Caco-2 (cell line): Measurements from ENCODE around the gene PPP2R3B. TPM values are rescaled to one million over a fixed set of nuclear protein-coding genes. Genes with fewer than 3 reads are reported as not detected.
"Not testable (repeated sequence)": the region's sequence is repeated elsewhere in the genome, so short reads cannot be mapped to it uniquely, and the experiment has no call there.

Experiments
- BruUV-seq: library from RNA; stranded (reverse); fragments of 400-500 nt; replicated peaks from 2 replicates; lab custom pipeline; 2021; lab: Mats Ljungman, UMichigan
- CTCF ChIA-PET: fragments of 300-600 bp; sonication (Branson Sonifier 250); formaldehyde crosslinking; loops from one replicate; lab custom pipeline; 2022; ENCODE audit warnings: antibody characterized with exemption; lab: Charles Lee
- POLR2A ChIA-PET: fragments of 300-600 bp; sonication (Branson Sonifier 250); formaldehyde crosslinking; loops from one replicate; lab custom pipeline; 2022; ENCODE audit warnings: antibody characterized with exemption; lab: Charles Lee
- DNase-seq, 2 experiments: peaks; one replicate each; pipeline versions ENCODE4 v3.0.0 to v3.0.0-alpha.2; 2020 to 2022
- H3K27me3 ChIP-seq: replicated peaks from 2 replicates; pipeline ENCODE4 v1.6.0; 2011; ENCODE audit warnings: low read length; ENCODE audit not compliant: control insufficient read depth, insufficient read depth
- H3K36me3 ChIP-seq: 2 replicates; pipeline ENCODE4 v1.5.1; 2011; ENCODE audit warnings: low read length; ENCODE audit not compliant: control insufficient read depth, insufficient read depth
- H3K4me1 ChIP-seq: fragments of 250-450 bp; sonication (Bioruptor Pico); 2 replicates; pipeline ENCODE4 v1.5.1; 2020; ENCODE audit warnings: mild to moderate bottlenecking
- H3K4me3 ChIP-seq: 2 replicates; pipeline ENCODE4 v1.5.1; 2011; ENCODE audit warnings: low read depth, mild to moderate bottlenecking, control low read depth, low read length
- H3K9me3 ChIP-seq: fragments of 250-450 bp; sonication (Bioruptor Pico); 2 replicates; pipeline ENCODE4 v1.5.1; 2020; ENCODE audit warnings: mild to moderate bottlenecking, moderate library complexity
- H3K27ac Mint-ChIP-seq: one replicate; pipeline ENCODE4 v1.8.0; 2022; ENCODE audit warnings: mixed read lengths; ENCODE audit not compliant: unreplicated experiment
- H3K27me3 Mint-ChIP-seq: one replicate; pipeline ENCODE4 v1.8.0; 2022; ENCODE audit warnings: mixed read lengths; ENCODE audit not compliant: insufficient read depth, unreplicated experiment
- H3K36me3 Mint-ChIP-seq: one replicate; pipeline ENCODE4 v1.8.0; 2022; ENCODE audit warnings: mild to moderate bottlenecking, mixed read lengths; ENCODE audit not compliant: insufficient read depth, unreplicated experiment
- H3K4me1 Mint-ChIP-seq: one replicate; pipeline ENCODE4 v1.8.0; 2022; ENCODE audit warnings: low read depth, mixed read lengths; ENCODE audit not compliant: unreplicated experiment
- H3K4me3 Mint-ChIP-seq: one replicate; pipeline ENCODE4 v1.8.0; 2022; ENCODE audit warnings: mild to moderate bottlenecking, moderate library complexity, mixed read lengths; ENCODE audit not compliant: unreplicated experiment
- H3K9me3 Mint-ChIP-seq: one replicate; pipeline ENCODE4 v1.8.0; 2022; ENCODE audit warnings: mixed read lengths; ENCODE audit not compliant: unreplicated experiment
- CTCF ChIP-seq, 2 experiments: fragments of 200-600 bp in 1 of 2; IDR thresholded peaks; 1 replicate in 1 of 2; 2 replicates in 1 of 2; pipeline versions ENCODE4 v1.5.1 to v1.8.0; 2011 to 2022; ENCODE audit warnings: antibody characterized with exemption in 1 of 2, control low read depth in 1 of 2, inconsistent platforms in 1 of 2, low read depth in 1 of 2, low read length in 1 of 2, mild to moderate bottlenecking in 1 of 2, moderate library complexity in 1 of 2; ENCODE audit not compliant: insufficient read depth in 1 of 2, severe bottlenecking in 1 of 2, unreplicated experiment in 1 of 2
- intact Hi-C: fragments of 100-400 bp; cut with micrococcal nuclease; formaldehyde crosslinking; loops from one replicate; pipeline ENCODE4 v1.10.0; 2022; ENCODE audit not compliant: unreplicated experiment
- total RNA-seq: library from RNA; stranded (reverse); gene quantifications from 2 replicates; pipeline ENCODE4 v1.2.3, GENCODE V29; 2022

Gene PPP2R3B
- total RNA-seq, 1 experiment from 2014 or later = 71.3 TPM

GRCh38 chrX:352181-352580 is 34.5 kb downstream of the PPP2R3B start:
- no peaks in the 10 kb centered on the region for H3K27me3 ChIP-seq
- POLR2A ChIA-PET = no interaction called here
- no peak overlapping the region for H3K4me3 ChIP-seq
- H3K9me3 ChIP-seq = no peaks in the 10 kb centered on the region
- no peak for DNase-seq
- BruUV-seq = no TSS peak
- H3K4me1 ChIP-seq = no peaks in the 10 kb centered on the region
- peaks cover 27% of the 10 kb centered on the region for H3K36me3 Mint-ChIP-seq
- CTCF ChIA-PET = no interaction called here
- H3K36me3 ChIP-seq = no peaks in the 10 kb centered on the region
- no peak for TF ChIP-seq CTCF (IDR thresholded peaks at IDR 0.05; ENCODE audit: insufficient read depth in 1 of 2, low read depth in 1 of 2, low read length in 1 of 2, severe bottlenecking in 1 of 2, unreplicated experiment in 1 of 2)
- no peak overlapping the region for H3K4me3 Mint-ChIP-seq
- H3K4me1 Mint-ChIP-seq = no peaks in the 10 kb centered on the region
- H3K27me3 Mint-ChIP-seq = no peaks in the 10 kb centered on the region
- H3K27ac Mint-ChIP-seq = no peak overlapping the region
- no peaks in the 10 kb centered on the region for H3K9me3 Mint-ChIP-seq
- intact Hi-C loops = no loop called here

DNA sequence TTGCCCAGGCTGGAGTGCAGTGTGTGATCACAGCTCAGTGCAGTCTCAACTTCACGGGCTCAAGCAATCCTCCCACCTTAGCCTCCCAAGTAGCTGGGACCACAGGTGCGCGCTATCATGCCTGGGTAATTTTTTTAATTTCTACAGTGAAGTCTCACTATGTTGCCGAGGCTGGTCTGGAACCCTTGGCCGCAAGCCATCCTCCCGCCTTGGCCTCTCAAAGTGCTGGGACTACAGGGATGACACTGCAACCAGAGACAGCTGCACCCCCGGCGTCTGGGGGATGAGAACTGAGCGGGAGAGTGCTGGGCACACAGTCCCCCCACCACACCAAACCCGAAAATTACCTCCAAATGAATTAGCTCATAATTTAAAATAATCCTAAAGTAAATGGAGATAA is 35.0 kb downstream of the PPP2R3B start:
- no peaks in the 10 kb centered on the region for H3K9me3 ChIP-seq
- H3K4me3 ChIP-seq = no peak overlapping the region
- ChIA-PET POLR2A (no interaction called here), CTCF (no interaction called here)
- no peak for TF ChIP-seq CTCF (IDR thresholded peaks at IDR 0.05; ENCODE audit: insufficient read depth in 1 of 2, low read depth in 1 of 2, low read length in 1 of 2, severe bottlenecking in 1 of 2, unreplicated experiment in 1 of 2)
- no peaks in the 10 kb centered on the region for H3K36me3 ChIP-seq
- BruUV-seq = no TSS peak
- Mint-ChIP-seq H3K4me3 (no peak overlapping the region), H3K4me1 (no peaks in the 10 kb centered on the region), H3K27me3 (no peaks in the 10 kb centered on the region), H3K9me3 (no peaks in the 10 kb centered on the region), H3K27ac (no peak overlapping the region), H3K36me3 (peaks cover 25% of the 10 kb centered on the region)
- H3K4me1 ChIP-seq = no peaks in the 10 kb centered on the region
- DNase-seq = no peak
- H3K27me3 ChIP-seq = no peaks in the 10 kb centered on the region
- intact Hi-C loops = no loop called here

GRCh38 chrX:351324-351641 is 35.4 kb downstream of the PPP2R3B start:
- DNase-seq, H3K9me3 Mint-ChIP-seq, H3K4me3 ChIP-seq, BruUV-seq, H3K9me3 ChIP-seq, CTCF ChIA-PET, intact Hi-C loops, H3K36me3 ChIP-seq, POLR2A ChIA-PET, H3K4me1 ChIP-seq, H3K27me3 ChIP-seq, H3K27ac Mint-ChIP-seq, H3K4me3 Mint-ChIP-seq, H3K27me3 Mint-ChIP-seq, H3K4me1 Mint-ChIP-seq: not testable (repeated sequence)
- peaks cover 23% of the 10 kb centered on the region for H3K36me3 Mint-ChIP-seq
